GM21825 (cell line): ENCODE measurements around the gene PLOD2.

ENCODE experiments used
- ATAC-seq: cut with Tn5 transposase; IDR thresholded peaks from one replicate; pipeline ENCODE4 v1.9.1; 2021; ENCODE audit warnings: mild to moderate bottlenecking, moderate library complexity; ENCODE audit not compliant: unreplicated experiment

The PLOD2 gene

GRCh38 chr3:146166826-146167225 is 5.8 kb upstream of the PLOD2 start:
- ATAC-seq, result no peak

- ATAC-seq, result no peak
These were observed 5.4 kb upstream of the PLOD2 start for GRCh38 chr3:146166415-146166821.

- no peak for ATAC-seq
These were observed 4.9 kb upstream of the PLOD2 start for GRCh38 chr3:146165877-146166276.

GRCh38 chr3:146164971-146165769 is 4.2 kb upstream of the PLOD2 start:
- no peak for ATAC-seq

GRCh38 chr3:146164506-146164905 is 3.5 kb upstream of the PLOD2 start:
- ATAC-seq, result no peak

GRCh38 chr3:146164071-146164470 is 3.1 kb upstream of the PLOD2 start:
- no peak for ATAC-seq

- ATAC-seq, result no peak
These were observed 2.6 kb upstream of the PLOD2 start for GRCh38 chr3:146163584-146163983.

GRCh38 chr3:146162561-146162960 is 1.6 kb upstream of the PLOD2 start:
- no peak for ATAC-seq

GRCh38 chr3:146161663-146162002 is 649 bp upstream of the PLOD2 start:
- ATAC-seq, result no peak

GRCh38 chr3:146160321-146160963 is 542 bp downstream of the PLOD2 start:
- ATAC-seq, result no peak

- ATAC-seq, result no peak
These were observed 1.2 kb downstream of the PLOD2 start for GRCh38 chr3:146159616-146160320.

- no peak for ATAC-seq
These were observed 1.9 kb downstream of the PLOD2 start for GRCh38 chr3:146159037-146159436.

GRCh38 chr3:146157325-146158060 is 3.5 kb downstream of the PLOD2 start:
- ATAC-seq, result no peak

- ATAC-seq, result no peak
These were observed 4.2 kb downstream of the PLOD2 start for GRCh38 chr3:146156666-146157314.

GRCh38 chr3:146156095-146156494 is 4.9 kb downstream of the PLOD2 start:
- no peak for ATAC-seq

- no peak for ATAC-seq
These were observed 6.0 kb downstream of the PLOD2 start for GRCh38 chr3:146154995-146155394.

GRCh38 chr3:146154316-146154715 is 6.7 kb downstream of the PLOD2 start:
- no peak for ATAC-seq

GRCh38 chr3:146153429-146153828 is 7.6 kb downstream of the PLOD2 start:
- no peak for ATAC-seq

- no peak for ATAC-seq
These were observed 8.2 kb downstream of the PLOD2 start for GRCh38 chr3:146152834-146153233.

- no peak for ATAC-seq
These were observed 12.5 kb downstream of the PLOD2 start for GRCh38 chr3:146148468-146148931.

GRCh38 chr3:146145642-146146041 is 15.3 kb downstream of the PLOD2 start:
- no peak for ATAC-seq
